CD4-positive, alpha-beta T cell treated with Interleukin-1 beta for 1 hour (primary cell): ENCODE measurements around the gene MAP3K2.

Experiments used
- DNase-seq, 2 donors: peaks; one replicate each; pipeline ENCODE4 v3.0.0-alpha.2; 2020 to 2022

The MAP3K2 gene

GRCh38 chr2:127406454-127406853 lies 18.7 kb upstream of the MAP3K2 start:
- DNase-seq, result no peak

GRCh38 chr2:127405255-127405610 lies 17.5 kb upstream of the MAP3K2 start:
- no peak for DNase-seq

- peak in 1 of 2 donors; percentile 19 for DNase-seq
These were observed 16.9 kb upstream of the MAP3K2 start for GRCh38 chr2:127404466-127405254.

- no peak for DNase-seq
These were observed 15.7 kb upstream of the MAP3K2 start for GRCh38 chr2:127403460-127403859.

- no peak for DNase-seq
These were observed 14.3 kb upstream of the MAP3K2 start for GRCh38 chr2:127401757-127402695.

GRCh38 chr2:127400897-127401756 lies 13.4 kb upstream of the MAP3K2 start:
- no peak for DNase-seq

- DNase-seq, result no peak
These were observed 12.7 kb upstream of the MAP3K2 start for GRCh38 chr2:127400533-127400896.

GRCh38 chr2:127398239-127398590 lies 10.4 kb upstream of the MAP3K2 start:
- peak in 1 of 2 donors; percentile 59 for DNase-seq

GRCh38 chr2:127397568-127398238 lies 9.9 kb upstream of the MAP3K2 start:
- no peak for DNase-seq

GRCh38 chr2:127394492-127394891 lies 6.7 kb upstream of the MAP3K2 start:
- DNase-seq, result no peak

- no peak for DNase-seq
These were observed 5.2 kb upstream of the MAP3K2 start for GRCh38 chr2:127392828-127393578.

- DNase-seq, result no peak
These were observed 4.5 kb upstream of the MAP3K2 start for GRCh38 chr2:127392133-127392827.

- peak; percentile 46 to 67 for DNase-seq
These were observed 2.1 kb upstream of the MAP3K2 start for GRCh38 chr2:127389778-127390435.

- DNase-seq, result peak in 1 of 2 donors; percentile 23
These were observed 819 bp upstream of the MAP3K2 start for GRCh38 chr2:127388423-127389164.

GRCh38 chr2:127386764-127387654 lies 766 bp downstream of the MAP3K2 start:
- peak; percentile 84 to 88 for DNase-seq

- no peak for DNase-seq
These were observed 1.5 kb downstream of the MAP3K2 start for GRCh38 chr2:127386246-127386645.

GRCh38 chr2:127384529-127384928 lies 3.2 kb downstream of the MAP3K2 start:
- DNase-seq, result no peak

GRCh38 chr2:127382831-127383230 lies 4.9 kb downstream of the MAP3K2 start:
- no peak for DNase-seq

GRCh38 chr2:127381762-127382161 lies 6.0 kb downstream of the MAP3K2 start:
- DNase-seq, result no peak
